COLO829 (cell line): ENCODE data around the gene OTOP2.

Experiments used
- DNase-seq: peaks from one replicate; pipeline ENCODE4 v3.0.0; 2012; ENCODE audit warnings: low spot score

The OTOP2 gene

DNA sequence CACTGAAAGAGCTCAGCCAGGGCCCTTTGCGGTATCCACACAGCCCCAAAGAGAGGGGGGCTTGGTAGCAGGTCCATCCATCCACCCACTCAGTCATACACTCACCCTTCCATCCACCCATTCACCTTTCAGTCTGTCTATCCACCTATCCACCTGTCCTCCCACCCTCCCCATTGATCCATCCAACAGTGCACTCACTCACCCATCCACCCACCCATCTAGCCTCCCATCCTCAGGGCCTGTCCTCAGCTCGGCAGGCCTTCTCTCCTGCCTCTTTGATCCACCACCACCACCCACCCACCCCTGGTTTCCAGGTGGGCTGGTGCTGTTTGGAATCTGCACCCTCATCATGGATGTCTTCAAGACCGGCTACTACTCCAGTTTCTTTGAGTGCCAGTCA, 1.2 kb downstream of the OTOP2 start:
- no peak for DNase-seq

DNA sequence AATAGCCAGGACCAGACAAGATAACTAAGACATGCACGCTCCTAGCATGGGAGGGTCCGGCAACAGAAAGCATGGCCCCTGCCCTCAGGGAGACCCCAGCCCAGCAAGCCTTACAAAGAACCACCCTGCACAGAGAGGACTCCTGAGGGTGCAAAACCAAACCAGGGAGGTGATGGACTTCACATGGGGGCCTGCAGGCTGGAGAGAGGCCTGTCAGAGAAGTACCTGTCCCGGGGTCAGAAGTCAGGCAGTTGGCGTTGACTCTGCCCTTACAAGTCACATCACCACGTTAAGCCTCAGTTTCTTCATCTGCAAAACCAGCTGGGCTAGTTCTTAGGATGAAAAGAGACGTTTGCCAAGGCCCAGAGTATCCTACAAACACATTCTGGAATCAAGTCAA, 4.7 kb downstream of the OTOP2 start:
- no peak for DNase-seq

DNA sequence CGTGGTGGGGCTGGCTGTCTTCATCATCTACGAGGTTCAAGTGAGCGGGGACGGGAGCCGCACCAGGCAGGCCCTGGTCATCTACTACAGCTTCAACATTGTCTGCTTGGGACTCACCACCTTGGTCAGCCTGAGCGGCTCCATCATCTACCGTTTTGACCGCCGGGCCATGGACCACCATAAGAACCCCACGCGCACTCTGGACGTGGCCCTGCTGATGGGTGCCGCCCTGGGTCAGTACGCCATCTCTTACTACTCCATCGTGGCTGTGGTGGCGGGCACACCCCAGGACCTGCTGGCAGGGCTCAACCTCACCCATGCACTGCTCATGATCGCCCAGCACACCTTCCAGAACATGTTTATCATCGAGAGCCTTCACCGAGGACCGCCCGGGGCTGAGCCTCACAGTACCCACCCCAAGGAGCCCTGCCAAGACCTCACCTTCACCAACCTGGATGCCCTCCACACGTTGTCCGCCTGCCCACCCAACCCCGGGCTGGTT, 6.5 kb downstream of the OTOP2 start:
- DNase-seq: no peak

GRCh38 chr17:74935048-74935447, 11.0 kb downstream of the OTOP2 start:
- no peak for DNase-seq

- no peak for DNase-seq
Measured at GRCh38 chr17:74935585-74936469, 11.8 kb downstream of the OTOP2 start, which contains the start of gene OTOP3. Gene OTOP3 (plus strand): TSS chr17:74935898. CDS start chr17:74935922, 24 bp downstream.

GRCh38 chr17:74936470-74936799, 12.4 kb downstream of the OTOP2 start:
- no peak for DNase-seq

GRCh38 chr17:74937064-74938051, 13.3 kb downstream of the OTOP2 start:
- DNase-seq: no peak

DNA sequence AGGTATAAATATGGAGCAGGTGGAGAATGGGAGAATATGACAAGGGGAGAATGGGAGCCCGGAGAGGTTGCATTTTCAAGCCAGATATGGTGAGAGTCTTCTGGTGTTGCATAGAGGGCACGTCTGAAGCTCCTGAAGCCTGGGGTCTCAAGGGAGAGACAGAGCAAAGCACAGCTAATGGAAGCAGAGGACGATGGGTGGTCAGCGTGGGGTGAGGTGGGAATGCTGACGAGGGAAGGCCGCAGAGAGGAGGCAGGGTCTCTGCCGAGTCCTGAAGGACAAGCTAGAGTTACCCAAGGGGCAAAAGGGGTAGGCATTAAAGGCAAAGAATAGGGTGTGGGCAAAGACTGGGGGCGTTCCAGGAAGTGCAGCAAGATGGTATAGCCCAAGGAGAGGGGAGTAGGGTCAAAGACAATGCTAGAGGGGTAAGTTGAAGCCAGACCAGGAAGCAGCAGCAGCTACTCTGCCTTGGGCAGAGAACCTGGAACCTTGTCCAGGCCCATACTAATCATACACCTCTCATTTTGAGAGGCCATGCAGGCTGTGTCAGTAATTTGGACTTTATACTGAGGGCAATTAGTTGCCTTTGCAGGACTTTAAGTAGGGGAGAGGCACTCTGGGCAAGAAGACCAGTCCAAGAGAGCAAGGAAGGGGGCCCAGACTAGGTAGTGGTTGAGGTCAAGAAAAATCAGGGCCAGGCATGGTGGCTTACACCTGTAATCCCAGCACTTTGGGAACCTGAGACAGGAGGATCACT, 14.3 kb downstream of the OTOP2 start:
- no peak for DNase-seq

DNA sequence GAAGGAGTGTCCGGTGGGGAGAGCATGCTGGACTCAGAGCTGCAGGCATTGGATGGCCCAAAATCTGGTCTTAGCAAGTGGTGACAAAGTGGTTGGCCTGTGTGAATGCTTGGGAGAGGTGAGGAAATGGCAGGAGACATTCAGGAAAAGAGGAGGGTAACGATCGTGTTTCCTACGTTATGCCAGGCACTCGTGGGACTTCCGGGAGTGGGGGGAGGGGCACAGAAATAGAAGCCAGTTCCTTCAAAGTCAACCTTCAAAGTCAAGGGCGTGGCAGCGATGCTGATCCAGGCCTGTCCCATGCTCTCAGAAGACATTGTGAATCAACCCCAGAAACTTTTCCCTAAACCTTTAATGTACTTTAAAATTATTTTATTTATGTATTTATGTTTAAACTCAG, 15.5 kb downstream of the OTOP2 start:
- no peak for DNase-seq

GRCh38 chr17:74941128-74941725, 17.2 kb downstream of the OTOP2 start:
- no peak for DNase-seq

GRCh38 chr17:74943808-74944522, 19.9 kb downstream of the OTOP2 start:
- no peak for DNase-seq

DNA sequence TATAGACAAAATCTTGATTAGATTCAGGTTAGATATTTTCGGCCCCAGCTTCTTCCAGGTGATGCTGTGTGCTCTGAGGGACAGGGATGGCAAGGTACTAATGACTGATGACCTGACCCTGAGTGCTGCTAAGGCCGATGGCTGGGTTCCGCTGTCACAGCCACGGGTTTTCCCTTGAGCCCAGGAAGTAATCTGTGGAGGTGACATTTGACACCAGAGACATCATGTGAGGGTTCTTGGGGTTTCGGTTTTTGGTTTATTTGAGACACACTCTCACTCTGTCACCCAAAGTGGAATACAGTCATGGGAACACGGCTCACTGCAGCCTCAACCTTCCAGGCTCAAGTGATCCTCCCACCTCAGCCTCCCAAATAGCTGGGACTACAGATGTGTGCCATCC, 21.5 kb downstream of the OTOP2 start:
- DNase-seq: no peak

GRCh38 chr17:74946641-74947040, 22.6 kb downstream of the OTOP2 start:
- DNase-seq: no peak

- DNase-seq: no peak
Measured at GRCh38 chr17:74947041-74947754, 23.1 kb downstream of the OTOP2 start.

DNA sequence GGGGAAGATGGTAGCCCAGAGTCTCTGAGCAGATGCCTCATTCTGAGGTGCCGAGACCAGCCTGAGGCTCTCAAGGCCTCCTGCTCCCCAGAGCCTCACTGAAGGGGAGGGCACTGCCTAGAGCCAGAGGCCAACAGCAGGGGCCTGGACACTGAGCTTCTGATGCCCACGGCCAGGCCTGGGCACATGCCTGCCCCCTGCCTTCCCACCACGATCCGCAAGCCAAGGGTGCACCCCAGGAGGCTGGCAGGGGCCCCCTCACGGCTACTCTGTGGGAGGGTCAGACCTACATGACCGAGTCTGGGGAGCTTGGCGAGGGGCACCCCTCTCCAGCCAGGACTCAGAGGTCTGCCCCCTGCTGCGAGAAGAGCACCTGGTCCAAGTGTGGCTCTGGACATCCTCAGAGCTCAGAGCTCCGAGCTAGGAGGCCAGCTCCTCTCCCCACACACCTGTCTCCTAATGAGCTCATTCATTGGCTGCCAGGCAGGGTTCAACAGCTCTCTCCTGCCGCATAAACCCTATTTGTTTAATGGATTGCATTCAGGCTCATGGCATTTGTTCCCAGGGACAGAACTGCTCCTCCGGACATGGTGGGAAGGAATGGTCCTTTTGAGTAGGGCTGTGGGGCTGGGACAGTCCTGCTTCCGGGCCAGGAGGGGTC, 25.5 kb downstream of the OTOP2 start:
- DNase-seq: no peak

- DNase-seq: no peak
Measured at GRCh38 chr17:74950207-74950606, 26.1 kb downstream of the OTOP2 start.

DNA sequence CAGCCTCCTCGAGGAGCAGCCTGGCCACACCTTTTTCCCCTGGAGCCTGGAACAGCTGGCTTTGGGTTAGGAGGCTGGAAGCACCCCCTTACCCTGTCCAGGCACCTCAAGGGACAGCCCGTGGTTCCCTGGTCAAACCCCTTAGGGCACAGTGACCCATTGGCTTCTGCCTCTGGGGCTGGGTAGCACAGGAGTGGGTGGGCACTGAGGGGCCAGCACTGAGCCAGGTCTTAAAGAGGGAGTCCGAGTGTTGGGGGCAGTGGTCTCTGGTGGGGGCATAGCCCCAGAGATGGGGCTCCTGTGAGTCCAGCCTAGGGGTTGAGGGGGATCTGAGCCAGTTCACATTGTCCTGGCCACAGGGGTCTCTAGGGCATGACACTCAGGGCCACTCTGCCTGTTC, 27.0 kb downstream of the OTOP2 start:
- no peak for DNase-seq

DNA sequence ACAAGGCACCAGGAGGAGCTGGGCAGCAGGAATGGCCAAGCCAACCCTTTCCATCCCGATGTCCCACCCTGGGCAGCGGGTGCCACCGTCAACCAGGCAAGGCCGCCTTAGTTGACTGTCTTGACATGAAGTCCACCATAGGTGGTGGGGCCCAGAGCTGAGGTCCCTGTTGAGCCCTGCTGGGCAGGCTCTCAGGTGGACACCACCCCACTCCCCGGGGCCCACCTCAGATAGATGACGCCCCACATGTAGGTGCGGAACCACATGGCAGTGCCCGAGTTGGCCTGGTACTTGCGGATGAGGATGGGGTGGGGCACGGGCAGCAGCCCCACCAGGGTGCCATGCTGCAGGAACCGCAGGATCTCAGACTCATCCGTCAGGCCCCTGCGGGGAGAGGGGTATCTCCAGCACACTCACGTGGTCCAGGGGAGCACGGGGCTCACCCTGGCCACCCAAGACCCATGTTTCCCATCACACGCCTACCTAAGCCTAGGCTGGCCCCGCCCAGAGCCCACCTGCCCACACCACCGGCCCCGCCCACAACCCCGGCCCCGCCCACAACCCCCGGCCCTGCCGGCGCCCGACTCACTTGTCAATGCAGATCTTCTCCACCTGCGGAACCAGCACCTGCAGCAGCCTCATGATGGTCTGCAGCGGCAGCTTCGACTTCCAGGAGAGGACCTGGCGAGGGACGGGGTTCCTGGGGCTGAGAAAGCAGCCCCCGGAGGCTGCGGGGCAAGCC, 27.8 kb downstream of the OTOP2 start:
- no peak for DNase-seq
